Lung microvascular endothelial cell (primary cell): ENCODE measurements around the gene TSPYL4. TPM values are rescaled to one million over a fixed set of nuclear protein-coding genes. Genes with fewer than 3 reads are reported as not detected.
A peak's percentile ranks its signal among the peaks of the same experiment; 100 is the strongest.

Experiments
- DNase-seq, 2 donors: peaks; one replicate each; pipeline versions ENCODE4 v3.0.0 to v3.0.0-alpha.2; 2010; ENCODE audit warnings: low read depth in 2 of 2
- total RNA-seq: library from RNA; depleted of rRNA; stranded (reverse); fragments of >200 nt; gene quantifications from 2 replicates; pipeline ENCODE4 v1.2.1, GENCODE V29; 2014

TSPYL4 gene
- total RNA-seq, 1 donor from 2014 or later = 6.7 TPM

DNA sequence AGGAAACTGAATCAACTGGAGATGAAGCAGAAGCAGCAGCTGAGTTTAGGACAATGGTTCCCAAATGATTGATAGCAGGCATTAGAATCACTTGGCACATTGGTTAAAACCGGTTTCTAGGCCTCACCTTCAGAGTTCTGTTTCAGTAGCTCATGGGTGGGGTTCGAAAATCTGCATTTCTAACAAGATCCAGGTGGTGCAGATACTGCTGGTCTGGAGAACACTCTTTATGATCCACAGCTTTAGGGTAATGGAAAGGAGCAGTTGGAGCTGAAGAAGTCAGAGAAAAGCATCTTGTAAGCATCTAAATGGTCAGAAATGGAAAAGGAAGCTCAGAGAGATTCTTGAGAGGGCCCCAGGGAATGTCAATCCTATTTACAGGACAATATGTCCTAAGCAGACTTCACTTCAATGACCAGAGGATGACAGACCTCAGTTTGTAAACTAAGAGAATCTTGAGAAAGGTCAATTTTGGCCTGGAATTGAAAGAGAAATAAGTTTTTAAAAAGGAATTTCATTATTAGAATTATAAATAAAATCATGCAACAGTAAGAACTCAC lies 17.4 kb upstream of the TSPYL4 start:
- no peak for DNase-seq

DNA sequence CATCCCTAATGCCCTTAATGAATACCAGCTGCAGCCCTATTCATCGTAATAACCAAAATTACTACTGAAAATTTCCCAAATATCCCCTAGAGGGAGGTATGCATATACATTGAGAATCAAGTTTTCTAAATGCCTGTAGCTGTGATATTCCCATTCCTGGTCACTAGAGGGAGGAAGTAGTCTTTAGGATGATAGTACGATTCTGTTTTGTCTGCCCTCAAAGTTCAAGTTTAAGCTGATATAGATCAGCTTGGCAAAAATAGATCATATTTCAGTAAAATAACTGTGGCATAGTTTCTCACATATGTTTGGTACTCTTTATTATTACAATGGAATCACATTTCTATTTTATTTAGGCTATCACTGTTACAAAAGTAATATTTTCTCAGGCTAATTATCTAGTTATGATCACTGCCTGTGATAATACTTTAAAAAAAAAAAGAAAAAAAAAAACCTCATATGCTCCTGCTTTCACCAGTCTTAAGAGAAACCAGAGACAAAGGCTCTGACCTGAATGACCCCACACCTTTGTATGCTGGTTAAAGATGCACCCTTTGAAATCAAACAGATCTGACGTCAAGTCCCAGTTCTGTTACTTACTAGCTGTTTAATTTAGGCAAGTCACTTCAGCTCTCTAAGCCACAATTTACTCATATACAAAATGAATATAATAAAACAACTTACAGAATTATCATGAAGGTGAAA lies 14.9 kb upstream of the TSPYL4 start:
- peak; percentile 80 for DNase-seq

DNA sequence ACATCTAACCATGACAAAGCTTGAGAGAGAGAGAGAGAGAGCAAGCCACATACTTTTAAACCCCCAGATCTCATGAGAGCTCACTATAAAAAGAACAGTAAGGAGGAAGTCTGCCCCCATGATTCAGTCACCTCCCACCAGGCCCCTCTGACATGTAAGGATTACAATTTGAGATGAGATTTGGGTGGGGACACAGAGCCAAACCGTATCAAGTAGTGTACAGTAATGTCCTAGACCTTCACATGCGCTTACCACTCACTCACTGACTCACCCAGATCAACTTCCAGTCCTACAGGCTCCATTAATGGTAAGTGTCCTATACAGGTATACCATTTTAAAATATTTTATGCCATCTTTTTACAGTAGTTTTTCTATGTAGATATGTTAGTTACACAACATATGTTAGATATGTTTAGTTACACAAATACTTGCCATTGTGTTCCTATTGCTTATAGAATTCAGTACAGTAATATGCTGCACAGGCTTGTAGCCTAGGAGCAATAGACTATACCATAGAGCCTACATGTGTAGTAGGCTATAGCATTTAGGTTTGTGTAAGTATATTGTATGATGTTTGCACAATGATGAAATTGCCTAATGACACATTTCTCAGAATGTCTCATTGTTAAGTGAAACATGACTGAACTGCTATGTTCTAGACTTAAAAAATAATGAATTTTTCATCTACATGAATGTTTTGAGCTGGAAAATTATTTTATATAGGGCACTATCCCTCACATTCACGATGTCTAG lies 14.1 kb upstream of the TSPYL4 start:
- DNase-seq = no peak

- DNase-seq = peak in 1 of 2 donors; percentile 31
These were observed 12.9 kb upstream of the TSPYL4 start for GRCh38 chr6:116266803-116267202.

GRCh38 chr6:116265041-116265829 lies 11.4 kb upstream of the TSPYL4 start:
- no peak for DNase-seq

DNA sequence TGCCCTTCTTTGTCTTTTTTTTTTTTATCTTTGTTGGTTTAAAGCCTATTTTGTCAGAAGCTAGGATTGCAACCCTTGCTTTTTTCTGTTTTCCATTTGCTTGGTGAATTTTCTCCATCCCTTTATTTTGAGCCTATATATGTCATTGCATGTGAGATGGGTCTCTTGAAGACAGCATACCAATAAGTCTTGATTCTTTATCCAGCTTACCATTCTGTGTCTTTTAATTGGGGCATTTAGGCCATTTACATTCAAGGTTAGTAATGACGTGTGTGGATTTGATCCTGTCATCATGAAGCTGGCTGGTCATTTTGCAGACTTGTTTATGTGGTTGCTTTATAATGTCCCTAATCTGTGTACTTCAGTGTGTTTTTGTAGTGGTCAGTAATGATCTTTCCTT lies 9.5 kb upstream of the TSPYL4 start:
- no peak for DNase-seq

DNA sequence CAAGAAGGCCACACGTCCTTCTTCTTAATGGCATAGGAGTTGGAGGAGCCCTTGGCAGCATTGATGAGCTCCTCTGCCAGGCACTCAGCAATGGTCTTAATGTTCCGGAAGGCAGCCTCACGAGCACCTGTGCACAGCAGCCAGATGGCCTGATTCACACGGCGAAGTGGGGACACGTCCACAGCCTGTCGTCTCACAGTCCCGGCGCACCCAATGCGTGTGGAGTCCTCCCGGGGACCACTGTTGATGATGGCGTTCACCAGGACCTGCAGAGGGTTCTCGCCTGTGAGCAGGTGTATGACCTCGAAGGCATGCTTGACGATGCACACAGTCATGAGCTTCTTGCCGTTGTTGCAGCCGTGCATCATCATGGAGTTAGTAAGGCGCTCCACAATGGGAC lies 4.6 kb upstream of the TSPYL4 start:
- DNase-seq = no peak

GRCh38 chr6:116256694-116257093 lies 2.8 kb upstream of the TSPYL4 start:
- DNase-seq = no peak

DNA sequence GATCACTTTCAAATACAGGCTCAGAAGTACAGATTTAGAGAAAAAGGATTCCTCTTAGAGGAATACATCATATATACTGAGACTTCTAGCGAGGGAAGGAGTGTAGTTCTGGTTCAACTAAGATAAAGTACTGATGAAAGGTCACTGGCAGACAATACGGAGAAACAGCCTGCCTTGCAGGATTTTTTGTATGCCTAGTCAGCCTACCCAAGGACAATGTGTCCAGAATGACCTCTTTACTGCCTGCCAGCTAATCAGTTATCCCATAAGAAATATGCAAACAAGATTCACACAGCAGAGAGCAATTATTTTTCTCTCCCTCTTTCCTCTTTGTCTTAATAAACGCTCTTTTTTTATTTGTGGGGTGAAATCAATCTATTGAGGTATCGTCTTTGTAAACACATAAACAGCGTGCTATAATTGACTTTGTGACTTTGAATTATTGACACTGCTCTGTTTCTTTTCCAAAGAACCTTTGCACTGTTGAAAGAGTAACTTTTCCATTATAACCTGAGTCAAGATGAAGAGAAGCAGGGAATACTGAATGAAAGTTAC lies 1.4 kb upstream of the TSPYL4 start:
- DNase-seq = no peak

DNA sequence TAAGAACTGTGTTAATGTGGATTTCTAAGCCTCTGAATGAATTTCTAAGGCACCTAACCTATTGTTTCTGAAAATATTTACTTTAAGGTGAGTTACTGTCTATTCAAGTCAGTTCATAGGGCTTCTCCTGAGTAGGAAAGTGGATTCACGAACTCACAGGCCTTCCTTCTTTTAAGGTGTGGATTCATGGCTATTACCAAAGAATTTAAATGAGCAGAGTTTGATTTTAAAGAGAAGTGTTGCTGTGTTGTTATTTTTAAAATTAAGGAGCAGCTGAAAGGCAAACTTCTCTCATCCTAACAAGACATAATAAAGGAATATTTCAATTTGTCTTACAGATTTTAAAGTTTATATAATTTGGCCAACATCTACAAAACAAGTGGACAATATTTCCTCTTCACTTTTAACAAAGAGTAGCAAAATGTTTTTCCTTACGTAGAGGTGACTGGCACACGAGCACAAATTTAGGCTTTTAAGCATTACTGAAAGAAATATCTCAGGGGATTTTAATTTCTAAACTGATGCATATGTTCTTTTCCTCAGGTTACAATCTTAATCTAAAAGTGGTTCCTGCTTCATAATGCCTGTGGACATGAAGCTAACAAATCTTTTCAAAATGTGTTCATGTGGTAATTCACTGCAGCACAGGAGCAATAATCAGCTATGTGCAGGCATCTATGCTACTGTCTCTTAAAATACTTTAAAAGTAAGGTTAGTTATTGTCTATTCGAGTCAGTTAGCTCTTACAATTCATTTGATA lies 602 bp upstream of the TSPYL4 start:
- peak in 1 of 2 donors; percentile 20 for DNase-seq

- no peak for DNase-seq
These were observed 729 bp downstream of the TSPYL4 start for GRCh38 chr6:116253188-116253504.

- DNase-seq = peak in 1 of 2 donors; percentile 60
These were observed 2.1 kb downstream of the TSPYL4 start for GRCh38 chr6:116251568-116252384.

GRCh38 chr6:116248577-116248976 lies 5.3 kb downstream of the TSPYL4 start:
- no peak for DNase-seq

- DNase-seq = no peak
These were observed 6.6 kb downstream of the TSPYL4 start for GRCh38 chr6:116247285-116247684.

DNA sequence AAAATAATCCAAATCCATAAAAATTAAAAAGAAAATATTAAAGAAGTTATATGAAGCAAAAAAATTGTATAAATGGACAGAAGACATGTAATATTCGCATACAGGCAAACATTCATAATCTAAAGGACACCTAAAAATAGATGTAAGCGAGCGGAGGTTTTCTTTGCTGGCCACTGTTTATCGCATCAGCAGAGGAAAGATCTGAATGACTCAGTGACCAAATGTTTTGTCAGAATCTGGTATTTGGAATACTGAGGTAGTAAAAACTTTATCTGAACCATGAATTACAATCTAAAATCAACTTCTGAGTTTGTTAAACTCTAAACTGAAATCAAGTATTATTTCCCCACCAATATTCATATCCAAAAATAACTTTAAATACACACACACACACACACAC lies 7.8 kb downstream of the TSPYL4 start:
- DNase-seq = peak; percentile 42 to 65

DNA sequence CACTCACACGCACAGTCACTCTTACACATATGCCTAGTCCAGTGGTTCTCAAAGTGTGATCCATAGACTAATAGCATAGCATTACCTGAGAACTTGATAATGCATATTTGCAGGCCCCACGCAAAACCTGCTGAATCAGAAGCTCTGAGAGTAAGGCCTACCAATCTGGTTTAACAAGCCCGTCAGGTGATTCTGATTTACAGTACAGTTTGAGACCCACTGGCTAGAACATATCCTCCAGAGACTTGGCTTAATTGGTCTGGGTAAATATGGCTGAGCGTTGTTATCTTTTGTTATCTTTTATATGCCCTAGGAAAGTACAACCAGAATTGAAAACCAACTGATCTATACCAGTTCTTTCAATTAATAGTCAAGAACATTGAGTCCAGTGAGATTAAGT lies 9.6 kb downstream of the TSPYL4 start:
- DNase-seq = no peak

- no peak for DNase-seq
These were observed 14.0 kb downstream of the TSPYL4 start for GRCh38 chr6:116239856-116240255.

- no peak for DNase-seq
These were observed 14.6 kb downstream of the TSPYL4 start for GRCh38 chr6:116239256-116239655.

DNA sequence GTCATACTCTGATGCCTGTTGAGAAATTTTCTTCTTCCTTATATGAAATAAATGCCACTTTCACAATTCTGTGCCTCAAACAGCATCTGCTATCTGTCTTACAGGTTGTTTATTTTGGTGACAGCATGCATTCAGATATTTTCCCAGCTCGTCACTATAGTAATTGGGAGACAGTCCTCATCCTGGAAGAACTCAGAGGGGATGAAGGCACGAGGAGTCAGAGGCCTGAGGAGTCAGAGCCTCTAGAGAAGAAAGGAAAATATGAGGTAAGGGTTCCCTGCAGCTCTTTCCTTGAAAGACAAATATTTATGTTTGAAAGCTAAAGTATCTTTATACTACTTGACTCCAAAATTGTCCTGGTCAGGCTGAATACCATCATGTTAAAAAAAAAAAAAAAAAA lies 15.8 kb downstream of the TSPYL4 start:
- DNase-seq = no peak

- no peak for DNase-seq
These were observed 19.2 kb downstream of the TSPYL4 start for GRCh38 chr6:116234689-116235088.
